Measurements from ENCODE around the gene SIT1.

- no peak for TF ChIP-seq CTCF (IDR thresholded peaks at IDR 0.05; ENCODE audit: low read length)
- TF ChIP-seq EZH2 (IDR thresholded peaks at IDR 0.05; ENCODE audit: borderline replicate concordance, low read length) = no peak
Observed at GRCh38 chr9:35675732-35676392, 25.1 kb upstream of the SIT1 start.
